T-helper 1 cell (primary cell): Measurements from ENCODE around the gene COPG2.

ENCODE experiments used
- DNase-seq, 5 donors: peaks; one replicate each; pipeline ENCODE4 v3.0.0-alpha.2; 2012 to 2020

The COPG2 gene

DNA sequence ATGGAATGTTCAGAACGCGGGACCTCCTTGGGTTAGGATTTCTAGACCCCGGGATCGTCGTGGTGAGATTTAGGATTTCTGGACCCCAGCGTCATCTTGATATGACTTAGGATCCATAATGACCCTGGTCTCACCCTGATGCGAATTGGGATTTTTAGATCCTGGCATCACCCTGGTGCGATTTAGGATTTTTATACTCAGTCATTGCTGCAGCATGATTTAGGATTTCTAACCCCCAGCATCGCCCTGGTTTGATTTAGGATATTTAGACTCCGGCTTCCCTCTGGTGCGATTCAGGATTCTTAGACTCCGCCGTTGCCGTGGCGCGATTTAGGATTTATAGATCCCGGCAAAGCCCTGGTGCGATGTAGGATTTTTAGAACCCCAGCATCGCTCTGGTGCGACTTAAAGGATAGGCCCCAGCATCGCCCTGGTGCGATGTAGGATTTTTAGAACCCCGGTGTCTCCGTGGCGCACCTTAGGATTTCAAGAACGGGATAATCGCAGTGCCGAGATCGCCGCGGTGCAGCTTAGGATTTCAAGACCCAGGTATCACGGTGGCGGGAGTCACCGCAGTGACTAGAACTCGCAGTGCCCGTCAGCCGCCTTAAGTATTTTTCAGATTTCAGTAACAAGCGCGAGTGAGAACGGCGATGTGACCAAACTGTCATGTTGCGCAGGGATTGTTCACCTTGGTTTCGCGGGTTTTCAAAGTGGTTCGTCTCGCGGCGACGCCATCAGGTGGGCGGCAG, 175.8 kb downstream of the COPG2 start:
- no peak for DNase-seq

DNA sequence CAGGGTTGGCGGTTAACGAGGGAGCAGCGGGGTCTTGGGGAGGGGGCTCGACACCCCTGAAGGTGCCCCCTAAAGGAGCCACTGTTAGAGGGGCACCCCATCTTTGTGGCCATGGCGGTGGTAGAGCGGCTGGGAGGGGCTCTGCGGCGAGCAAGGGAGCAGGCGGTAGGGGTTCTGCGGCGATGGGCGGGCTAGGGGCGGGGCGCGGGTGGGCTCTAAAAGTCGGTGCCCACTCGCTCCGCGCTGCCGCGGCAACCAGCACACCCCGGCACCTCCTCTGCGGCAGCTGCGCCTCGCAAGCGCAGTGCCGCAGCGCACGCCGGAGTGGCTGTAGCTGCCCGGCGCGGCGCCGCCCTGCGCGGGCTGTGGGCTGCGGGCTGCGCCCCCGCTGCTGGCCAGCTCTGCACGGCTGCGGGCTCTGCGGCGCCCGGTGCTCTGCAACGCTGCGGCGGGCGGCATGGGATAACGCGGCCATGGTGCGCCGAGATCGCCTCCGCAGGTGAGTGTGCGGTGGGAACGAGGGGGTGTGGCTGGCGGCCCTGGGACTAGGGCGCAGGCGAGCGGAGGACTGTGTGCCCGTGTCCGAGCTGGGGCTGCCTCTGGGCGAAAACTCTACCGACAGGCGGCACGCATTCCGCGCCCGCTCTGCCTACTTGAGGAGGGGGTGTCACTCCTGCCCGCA, 176.6 kb downstream of the COPG2 start, which contains the start of gene MEST:
Gene MEST, plus strand, starts transcription at position 245 of the 682 bp plus-strand sequence. Its CDS starts 229 bp downstream, at position 474.
- DNase-seq: no peak

DNA sequence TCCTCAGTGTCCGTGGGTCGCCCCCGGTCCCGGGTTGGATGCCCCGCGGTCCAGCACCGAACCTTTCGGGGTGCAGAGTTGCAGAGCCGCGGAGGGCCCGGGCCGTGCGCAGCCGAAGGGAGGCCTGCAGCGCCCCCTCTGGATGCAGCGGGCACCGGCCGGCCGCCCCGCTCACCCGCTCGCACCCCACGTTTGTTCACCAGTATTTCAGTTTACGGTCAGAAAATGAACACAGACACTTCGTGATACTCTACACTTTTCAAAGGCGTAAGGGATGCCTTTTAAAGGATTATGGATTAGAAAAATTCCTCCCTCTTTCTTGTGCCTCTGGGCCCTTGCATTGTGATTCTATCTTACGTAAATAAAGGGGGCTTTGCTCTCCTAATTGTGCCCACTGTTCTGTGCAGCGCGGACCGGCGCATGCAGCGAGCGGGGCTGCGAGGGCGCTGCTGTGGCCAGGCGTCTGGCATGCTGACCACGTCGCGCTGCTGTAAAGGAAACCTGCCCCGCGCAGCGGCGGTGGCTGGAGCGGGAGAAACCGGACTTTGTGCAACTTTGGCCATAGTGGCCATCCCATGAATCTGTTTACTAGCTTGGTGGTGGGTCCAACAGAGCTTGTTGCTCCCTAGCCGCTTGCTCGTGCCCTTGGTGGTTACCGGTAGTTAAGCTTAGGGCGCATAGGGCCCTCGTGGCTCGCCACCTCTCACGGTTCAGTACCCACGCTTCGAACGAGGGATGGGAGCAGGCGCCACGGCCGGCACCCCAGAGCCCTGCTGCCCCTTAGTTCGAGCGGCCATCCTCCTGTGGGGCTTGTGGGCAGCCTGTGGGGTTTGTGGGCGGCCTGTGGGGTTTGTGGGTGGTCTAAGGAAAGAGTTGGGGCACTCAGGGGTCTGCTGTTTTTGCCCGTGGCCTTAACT, 177.4 kb downstream of the COPG2 start:
- DNase-seq: peak in 2 of 5 donors; percentile 5 to 11

DNA sequence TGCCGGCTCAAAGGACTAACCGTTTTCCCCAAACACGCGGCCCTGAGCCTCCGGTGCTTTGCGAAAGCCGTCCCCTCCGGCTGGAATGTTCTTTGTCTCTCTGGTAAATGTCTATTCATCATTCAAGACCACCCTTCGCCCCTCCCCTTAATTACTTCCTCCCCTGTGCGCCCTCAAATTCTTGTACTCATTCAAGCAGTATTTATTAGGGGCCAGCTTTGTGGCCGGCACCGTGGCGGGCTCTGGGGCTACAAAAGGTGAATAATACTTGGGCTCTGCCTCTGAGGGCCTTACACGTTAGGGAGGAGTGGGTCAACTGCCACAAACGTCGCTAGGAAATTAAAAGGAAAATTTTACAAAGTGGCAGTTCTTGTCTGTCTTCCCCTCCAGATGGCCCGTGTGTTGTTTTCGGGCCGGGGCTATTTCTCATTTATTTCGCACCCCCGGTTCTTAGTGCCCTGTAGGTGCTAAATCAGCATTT, 178.2 kb downstream of the COPG2 start:
- no peak for DNase-seq

DNA sequence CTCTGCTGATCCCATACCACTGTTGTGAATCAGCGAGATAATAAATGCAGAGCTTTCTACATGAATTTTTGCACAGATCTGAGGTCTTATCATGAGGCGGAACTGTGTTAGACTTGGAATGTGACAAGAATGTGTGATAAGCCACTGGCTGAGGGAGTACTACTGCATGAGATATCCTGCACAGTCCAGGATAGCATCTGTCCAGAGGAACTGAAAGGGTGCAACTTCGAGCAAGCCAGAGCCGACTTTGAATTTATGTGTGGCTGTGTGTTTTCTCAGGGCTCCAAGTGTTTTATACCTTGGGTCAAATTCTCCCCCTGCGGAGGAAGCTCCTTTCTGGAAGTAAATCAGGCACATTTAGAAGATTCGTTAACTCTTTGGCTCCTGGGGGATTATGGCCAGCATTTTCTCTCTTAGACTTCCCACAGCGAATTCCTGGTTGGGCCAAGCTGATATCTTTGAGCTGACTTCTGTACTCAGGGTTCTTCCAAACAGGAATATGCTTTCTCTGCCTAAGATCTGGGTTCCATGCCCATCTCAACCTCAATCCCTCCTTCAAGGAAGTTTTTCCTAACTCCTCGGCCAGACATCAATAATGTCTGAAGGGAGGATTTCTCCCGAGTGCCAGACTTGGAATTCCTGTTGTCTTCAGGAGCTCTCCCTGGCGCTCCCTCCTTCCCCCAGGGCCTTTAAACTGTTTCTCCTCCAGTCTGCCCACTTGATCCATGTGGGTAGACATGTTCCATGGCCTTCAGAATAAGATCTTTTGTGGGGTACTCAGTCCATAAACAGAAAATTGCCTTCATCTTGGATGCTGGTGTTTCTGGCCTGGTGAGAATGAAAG, 179.2 kb downstream of the COPG2 start:
- DNase-seq: no peak

DNA sequence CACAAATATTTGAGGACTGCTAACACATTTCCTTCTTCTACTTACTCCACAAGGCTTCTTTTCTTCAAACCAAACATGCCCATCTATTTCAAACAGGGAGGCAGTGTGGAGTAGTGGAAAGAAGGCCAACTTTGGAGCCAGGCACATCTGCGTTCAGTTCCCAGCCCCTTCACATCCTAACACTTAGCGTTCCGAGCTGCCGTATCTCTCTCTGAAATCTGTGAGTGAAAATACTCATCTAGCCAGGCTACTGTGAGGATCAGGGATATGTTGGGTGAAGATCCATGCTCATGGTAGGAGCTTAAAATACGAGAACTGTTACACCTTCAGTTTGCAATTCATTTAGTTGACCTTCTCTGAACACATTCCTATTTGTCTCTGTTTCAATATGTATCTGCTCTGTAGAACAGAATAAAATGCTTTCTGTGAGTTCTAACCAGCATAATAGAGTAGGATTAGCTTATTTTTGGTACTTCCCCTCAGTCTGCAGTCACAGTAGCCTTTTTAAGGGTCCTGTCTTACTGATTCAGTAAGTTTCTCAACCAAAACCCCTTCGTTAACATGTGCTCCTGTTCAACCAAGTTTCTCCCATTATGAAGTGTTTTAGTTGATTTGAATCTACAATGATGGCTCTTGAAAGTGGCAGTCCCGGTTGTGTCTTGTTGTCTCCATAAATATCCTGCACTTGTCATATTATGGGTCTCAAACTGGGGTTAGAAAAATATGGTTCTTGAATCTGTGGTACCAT, 180.0 kb downstream of the COPG2 start:
- DNase-seq: no peak

DNA sequence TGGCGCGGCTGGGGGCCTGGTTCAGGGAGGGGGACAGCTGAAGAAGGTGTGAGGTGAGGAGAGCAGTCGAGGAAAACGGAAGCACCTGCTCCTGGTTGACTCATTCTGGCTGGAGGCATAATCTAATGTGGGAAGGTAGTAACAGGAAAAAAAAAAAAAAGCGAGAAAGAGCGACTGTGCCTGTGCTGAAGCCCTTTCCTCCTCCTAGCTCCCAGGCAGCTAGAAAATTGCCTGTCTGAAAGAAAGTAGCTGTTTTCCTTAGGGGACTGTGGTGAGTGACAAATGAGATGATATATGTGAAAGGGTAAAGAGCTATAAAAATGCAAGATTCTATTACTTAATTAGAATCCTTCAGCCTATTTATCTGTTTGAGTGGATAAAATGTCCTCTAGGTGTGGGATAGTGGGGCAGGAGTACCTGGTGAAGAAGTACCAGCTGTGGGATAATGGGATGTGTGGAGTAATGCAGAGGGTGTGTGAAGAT, 181.6 kb downstream of the COPG2 start:
- no peak for DNase-seq

DNA sequence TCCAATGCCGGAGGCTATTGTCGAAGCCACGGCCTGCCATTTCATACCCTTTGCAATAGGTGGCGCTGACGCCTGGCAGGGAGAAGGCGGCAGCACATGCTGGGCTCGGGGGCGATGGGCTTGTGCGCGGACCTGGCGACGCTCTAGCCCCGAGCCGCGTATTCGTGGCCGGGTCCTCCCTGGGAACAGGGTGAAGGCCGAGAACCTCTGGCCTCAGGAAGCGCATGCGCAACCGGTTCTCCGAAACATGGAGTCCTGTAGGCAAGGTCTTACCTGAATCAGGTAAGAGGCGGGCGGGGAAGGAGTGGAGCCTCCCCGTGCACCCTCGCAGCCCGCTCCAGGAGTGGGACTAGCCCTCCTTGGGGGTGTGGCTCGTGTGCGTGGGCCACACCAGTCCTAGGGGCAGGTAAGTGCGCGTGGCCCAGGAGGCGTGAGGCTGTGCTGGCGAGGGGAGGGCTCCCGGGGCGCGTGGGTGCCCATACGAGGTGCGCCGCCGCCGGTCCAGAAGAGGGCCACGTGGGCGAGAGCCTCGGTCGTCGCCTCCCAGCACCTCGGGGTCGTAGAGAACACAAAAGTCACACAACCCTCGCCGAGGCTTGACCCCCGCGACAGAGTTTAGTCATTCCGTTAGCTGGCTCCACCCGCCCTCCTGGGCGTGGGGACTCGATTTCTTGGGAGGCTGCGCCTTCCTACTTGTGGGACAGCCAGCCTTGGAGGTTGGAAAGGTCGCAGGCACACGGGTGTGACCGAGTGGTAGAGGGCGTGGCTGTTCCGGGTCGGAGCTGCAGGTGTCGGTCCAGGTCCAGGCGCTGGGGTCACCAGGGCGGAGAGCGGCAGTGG, 182.2 kb downstream of the COPG2 start:
- DNase-seq: peak; percentile 12 to 53 (median 32)

DNA sequence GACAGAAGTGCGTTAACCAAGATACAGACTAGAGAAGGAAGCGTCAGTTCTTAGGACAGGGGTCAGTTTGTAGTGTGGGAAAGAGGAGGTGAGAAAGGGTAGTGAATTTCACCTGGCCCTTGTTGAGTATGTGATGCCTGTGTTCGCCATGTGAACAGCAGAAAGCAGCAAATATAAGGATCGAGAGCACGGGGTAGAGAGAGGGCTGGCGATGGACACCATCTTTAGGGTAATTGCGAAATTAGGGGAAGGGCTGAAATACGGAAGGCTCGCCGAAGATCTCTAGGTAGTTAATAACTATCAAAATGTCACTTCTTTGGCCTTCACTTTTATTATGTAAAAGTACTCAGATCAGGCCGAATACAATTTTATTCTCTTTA, 182.8 kb downstream of the COPG2 start:
- DNase-seq: no peak

DNA sequence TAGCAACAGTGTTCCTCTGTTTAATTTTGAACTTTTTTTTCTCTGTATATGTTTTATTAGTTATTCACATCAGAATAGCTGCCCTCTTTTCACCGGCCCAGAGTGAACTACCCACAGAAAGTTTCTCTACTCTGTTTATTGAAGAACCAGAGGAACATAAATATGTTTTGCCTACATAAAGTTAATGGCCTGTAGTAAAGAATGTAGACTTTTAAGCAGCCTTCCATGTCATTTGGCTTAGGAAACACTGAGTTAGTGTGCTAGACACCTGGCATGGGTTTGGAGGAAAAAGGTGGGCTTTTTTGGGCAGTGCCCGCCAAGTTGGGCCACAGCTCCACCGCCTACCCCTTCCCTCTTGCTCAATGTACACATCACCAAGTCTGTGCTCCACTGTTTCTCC, 185.5 kb downstream of the COPG2 start:
- no peak for DNase-seq

DNA sequence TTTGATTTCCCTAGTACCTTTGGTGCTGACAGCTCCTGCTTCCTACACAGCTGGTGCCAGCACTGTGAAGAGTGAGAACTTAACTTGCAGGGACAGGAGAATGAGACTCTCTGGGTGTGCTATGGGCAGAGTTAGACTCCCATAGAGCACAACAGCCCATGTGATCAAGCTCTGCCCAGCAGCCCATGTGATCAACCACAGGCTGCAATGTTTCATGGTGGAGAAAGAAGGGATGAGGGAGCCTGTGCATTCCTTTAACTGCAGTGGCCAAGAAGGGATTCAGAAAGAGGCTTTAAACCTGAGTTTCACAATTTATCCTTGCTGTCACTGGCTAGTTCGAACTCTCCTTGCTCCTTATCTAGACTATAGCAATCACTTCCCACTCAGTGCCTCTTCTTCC, 186.7 kb downstream of the COPG2 start:
- DNase-seq: no peak

DNA sequence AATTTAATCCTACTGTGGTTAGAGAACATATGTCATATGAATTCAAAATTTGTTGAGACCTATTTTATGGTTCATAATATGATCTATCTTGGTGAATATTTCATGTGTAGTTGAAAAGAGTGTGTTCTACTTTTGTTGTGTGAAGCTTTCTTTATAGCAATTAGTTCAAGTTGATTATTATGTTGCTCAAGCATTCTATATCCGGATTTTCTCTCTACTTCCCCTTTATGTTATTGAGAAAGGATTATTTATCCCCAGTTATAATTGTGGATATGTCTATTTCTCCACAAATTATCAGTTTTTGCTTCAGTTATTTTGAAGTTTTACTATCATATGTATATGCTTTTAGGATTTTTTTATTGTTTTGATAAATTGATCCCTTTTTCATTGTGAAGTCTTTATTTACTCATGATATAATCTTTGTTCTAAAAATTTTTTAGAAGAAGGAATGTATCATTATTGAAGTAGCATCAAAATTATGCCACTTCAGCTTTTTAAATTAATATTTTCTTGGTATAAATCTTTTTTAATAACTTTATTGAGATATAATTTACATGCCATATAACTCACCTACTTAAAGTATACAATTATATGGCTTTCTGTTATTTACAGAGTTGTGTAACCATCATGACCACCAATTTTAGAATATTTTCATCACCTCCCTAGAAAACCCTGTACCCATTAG, 188.7 kb downstream of the COPG2 start:
- DNase-seq: no peak

DNA sequence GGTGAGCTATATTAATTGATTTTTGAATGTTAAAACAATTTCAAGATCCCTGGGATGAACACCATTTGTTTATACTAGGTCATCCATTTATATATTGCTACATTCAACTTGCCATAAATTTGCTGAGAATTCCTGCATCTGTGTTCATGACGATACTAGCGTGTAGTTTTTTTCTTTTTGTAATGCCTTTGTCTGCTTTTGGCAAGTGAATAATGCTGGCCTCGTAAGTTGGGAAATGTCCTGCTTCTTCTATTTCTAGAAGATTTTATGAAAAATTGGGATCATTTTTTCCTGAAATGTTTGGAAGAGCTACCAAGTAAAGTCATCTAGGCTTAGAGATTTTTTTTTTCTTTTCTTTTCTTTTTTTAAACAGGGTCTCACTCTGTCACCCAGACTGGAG, 189.6 kb downstream of the COPG2 start:
- DNase-seq: no peak

DNA sequence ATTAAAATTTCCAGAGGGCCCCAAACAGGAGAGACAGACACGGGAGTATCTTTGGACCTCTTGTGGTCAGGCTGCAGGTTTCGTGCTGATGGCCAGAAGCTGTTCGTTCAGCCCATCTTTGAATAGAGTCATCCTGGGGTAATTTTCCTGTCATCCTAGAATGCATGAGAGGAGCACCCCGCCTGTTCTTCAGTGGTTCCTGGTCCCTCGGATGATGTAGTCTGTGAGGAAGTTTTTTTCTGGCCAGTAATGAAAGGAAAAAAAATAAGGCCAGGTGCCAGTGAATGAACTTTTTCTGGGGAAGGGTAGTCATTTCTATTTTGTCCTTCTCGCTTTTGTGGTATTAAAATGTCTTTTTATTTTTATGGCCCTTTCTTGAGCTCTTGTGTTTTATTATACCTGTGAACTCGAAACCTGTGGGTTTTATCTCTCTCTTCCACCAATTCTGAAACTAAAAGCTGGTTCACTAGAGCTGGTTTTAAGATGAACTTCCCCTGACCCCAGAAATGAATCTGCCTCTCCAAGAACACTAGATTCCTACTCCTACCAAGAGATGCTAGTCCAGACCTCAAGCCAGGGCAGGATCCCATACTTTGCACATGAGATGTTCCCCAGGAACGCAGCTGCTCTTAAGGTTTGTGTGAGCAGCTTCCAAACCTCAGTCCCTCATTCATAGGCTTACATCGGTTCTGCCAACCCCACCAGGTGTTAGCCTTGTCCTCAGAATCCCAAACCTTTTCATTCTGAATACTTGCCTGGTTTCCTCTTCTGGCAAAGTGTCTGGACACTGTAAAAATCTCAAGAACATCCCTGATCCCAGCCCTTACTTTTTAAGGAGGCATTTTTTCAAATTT, 192.0 kb downstream of the COPG2 start:
- DNase-seq: no peak

DNA sequence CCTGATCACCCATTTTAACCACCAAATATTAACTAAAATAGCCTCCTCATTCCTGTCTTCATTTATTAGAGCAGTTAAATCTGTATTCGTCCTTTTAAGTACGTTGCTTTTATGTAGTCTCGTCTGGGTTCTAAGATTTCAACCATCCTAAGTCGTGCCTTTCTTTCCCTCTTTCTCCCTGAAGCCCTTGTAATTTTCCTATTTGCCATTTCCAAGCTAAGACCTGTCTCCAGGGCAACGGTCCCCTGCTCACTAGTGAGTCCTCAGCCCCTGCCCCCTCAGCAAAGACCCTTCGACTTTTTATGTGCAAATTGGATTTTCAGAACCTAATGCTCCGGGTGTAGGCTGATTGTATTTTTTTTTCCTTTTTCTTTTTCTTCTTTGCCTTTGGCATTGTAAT, 192.8 kb downstream of the COPG2 start:
- DNase-seq: no peak

DNA sequence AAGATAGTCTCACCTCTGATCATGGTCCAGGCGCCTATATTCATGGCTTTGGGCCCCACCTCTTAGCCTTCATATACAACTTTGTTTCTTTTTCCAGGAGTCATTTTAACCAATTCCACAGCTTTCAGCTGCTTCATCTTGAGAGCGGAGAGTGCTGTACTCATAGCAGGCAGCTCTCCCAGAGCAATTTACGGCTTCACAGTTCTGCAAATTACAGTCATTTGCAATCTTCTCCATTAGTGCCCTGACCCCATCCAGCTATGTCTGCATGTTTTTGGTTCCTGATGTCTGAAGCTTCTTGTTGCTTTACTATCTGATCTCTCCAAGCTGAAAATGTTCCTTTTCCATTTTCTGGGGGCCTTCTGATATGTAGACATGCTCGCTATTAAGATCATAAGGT, 194.7 kb downstream of the COPG2 start:
- DNase-seq: no peak

DNA sequence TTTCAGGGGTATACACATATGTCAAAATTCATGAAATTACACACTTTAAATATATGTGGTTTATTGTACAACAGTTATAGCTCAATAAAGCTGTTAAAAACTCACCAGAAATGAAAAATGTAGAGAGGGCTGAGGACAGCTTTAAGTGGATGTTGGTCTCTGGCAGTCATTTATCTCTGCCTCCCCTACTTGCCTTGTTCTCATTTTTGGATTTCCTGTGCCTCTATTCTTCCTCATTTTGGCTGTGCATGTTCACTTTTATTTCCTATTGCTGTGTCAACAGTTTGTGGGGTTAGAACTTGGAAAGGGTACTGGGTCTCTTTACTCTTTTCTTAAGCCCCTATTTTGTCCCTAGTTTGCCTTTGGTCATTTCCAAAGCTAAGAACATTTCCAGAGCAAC, 195.3 kb downstream of the COPG2 start:
- no peak for DNase-seq

DNA sequence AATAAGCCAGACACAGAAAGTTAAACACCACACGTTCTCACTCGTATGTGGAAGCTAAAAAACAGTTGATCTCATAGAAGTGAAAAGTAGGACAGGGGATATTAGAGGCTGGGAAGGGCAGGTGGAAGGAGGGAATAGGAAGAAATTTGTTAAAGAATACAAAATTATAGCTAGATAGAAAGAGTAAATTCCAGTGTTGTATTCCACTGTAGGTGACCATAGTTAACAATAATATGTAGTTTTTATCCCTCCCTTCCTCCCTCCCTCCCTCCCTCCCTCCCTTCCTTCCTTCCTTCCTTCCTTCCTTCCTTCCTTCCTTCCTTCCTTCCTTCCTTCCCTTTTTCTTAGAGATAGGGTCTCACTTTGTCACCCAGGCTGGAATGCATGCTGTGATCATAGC, 196.6 kb downstream of the COPG2 start:
- DNase-seq: no peak

DNA sequence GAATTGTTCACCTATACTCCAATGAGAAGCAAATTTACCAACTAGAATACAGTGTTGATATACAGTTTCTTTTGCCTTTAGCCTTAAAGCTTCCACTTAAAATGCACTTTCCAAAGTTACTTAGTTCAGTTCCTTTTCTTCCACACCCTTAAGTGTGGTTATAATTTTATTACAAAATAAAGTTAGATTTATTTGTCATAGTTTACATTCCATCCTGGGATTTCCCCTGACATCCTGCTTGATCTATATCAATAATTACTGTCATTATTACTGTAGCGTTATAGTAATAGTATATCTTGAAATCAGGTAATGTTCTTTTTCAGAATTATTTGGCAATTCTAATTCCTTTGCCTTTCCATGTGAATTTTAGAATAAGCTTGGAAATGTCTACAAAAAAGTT, 199.9 kb downstream of the COPG2 start:
- no peak for DNase-seq
